Measurements from ENCODE around the gene TTLL11. TPM values are rescaled to one million over a fixed set of nuclear protein-coding genes. Genes with fewer than 3 reads are reported as not detected.
"Not testable (repeated sequence)": the region's sequence is repeated elsewhere in the genome, so short reads cannot be mapped to it uniquely, and the experiment has no call there.

TTLL11 gene
- total RNA-seq, 4 donors from 2014 or later = 3.2 to 11.8 (median 9.0) TPM

- Histone ChIP-seq H3K27ac (no peak overlapping the region), H3K27me3 (no peaks in the 10 kb centered on the region), H3K9me3 (no peaks in the 10 kb centered on the region), H3K4me3 (no peak overlapping the region), H3K4me1 (no peaks in the 10 kb centered on the region), H3K36me3 (no peaks in the 10 kb centered on the region)
- DNase-seq = no peak
- TF ChIP-seq POLR2A (IDR thresholded peaks at IDR 0.05) = no peak
- no peak for TF ChIP-seq CTCF (IDR thresholded peaks at IDR 0.05)
- 50 to 72% methylated on average over 3 to 4 of the region's 5 CpGs for WGBS, 2 donors
- intact Hi-C loops (cut with DNase I) = no loop called here
These were observed 294.2 kb downstream of the TTLL11 start for GRCh38 chr9:121798941-121799340.

- Histone ChIP-seq H3K4me1 (no peaks in the 10 kb centered on the region), H3K9me3 (no peaks in the 10 kb centered on the region), H3K4me3 (no peak overlapping the region), H3K27ac (no peak overlapping the region), H3K27me3 (no peaks in the 10 kb centered on the region), H3K36me3 (no peaks in the 10 kb centered on the region)
- no peak for DNase-seq
- WGBS, 2 donors = 78 to 80% methylated on average over 2 of the region's 2 CpGs
- intact Hi-C loops (cut with DNase I) = no loop called here
- no peak for TF ChIP-seq POLR2A (IDR thresholded peaks at IDR 0.05)
- TF ChIP-seq CTCF (IDR thresholded peaks at IDR 0.05) = no peak
These were observed 296.0 kb downstream of the TTLL11 start for GRCh38 chr9:121797081-121797480.

- intact Hi-C loops (cut with DNase I); H3K27me3 ChIP-seq; H3K9me3 ChIP-seq; H3K4me1 ChIP-seq; H3K4me3 ChIP-seq; H3K36me3 ChIP-seq; H3K27ac ChIP-seq; DNase-seq: not testable (repeated sequence)
- 84 to 85% methylated on average over 6 of the region's 6 CpGs for WGBS, 2 donors
These were observed 298.8 kb downstream of the TTLL11 start for GRCh38 chr9:121794334-121794733.

GRCh38 chr9:121792476-121792875 is 300.6 kb downstream of the TTLL11 start:
- H3K4me3 ChIP-seq; H3K27ac ChIP-seq; intact Hi-C loops (cut with DNase I); H3K9me3 ChIP-seq; H3K36me3 ChIP-seq; H3K27me3 ChIP-seq; DNase-seq; H3K4me1 ChIP-seq: not testable (repeated sequence)
- 72 to 98% methylated on average over 5 to 6 of the region's 10 CpGs for WGBS, 2 donors

GRCh38 chr9:121790841-121791240 is 302.3 kb downstream of the TTLL11 start:
- H3K27me3 ChIP-seq = no peaks in the 10 kb centered on the region
- H3K4me1 ChIP-seq = no peaks in the 10 kb centered on the region
- peaks cover 0 to 5% (median 0%) of the 10 kb centered on the region in 3 donors for H3K36me3 ChIP-seq
- no peaks in the 10 kb centered on the region for H3K9me3 ChIP-seq
- WGBS, 2 donors = 72 to 81% methylated on average over 9 to 12 of the region's 14 CpGs
- no peak for DNase-seq
- no peak for TF ChIP-seq CTCF (IDR thresholded peaks at IDR 0.05)
- no peak for TF ChIP-seq POLR2A (IDR thresholded peaks at IDR 0.05)
- H3K27ac ChIP-seq = no peak overlapping the region
- no peak overlapping the region for H3K4me3 ChIP-seq
- intact Hi-C loops (cut with DNase I) = no loop called here

GRCh38 chr9:121788686-121789366 is 304.3 kb downstream of the TTLL11 start:
- Histone ChIP-seq H3K9me3 (no peaks in the 10 kb centered on the region), H3K27me3 (no peaks in the 10 kb centered on the region), H3K4me1 (no peaks in the 10 kb centered on the region), H3K4me3 (no peak overlapping the region), H3K36me3 (peaks cover 0 to 25% (median 10%) of the 10 kb centered on the region in 3 donors), H3K27ac (no peak overlapping the region)
- intact Hi-C loops (cut with DNase I) = no loop called here
- TF ChIP-seq CTCF (IDR thresholded peaks at IDR 0.05) (no peak), POLR2A (IDR thresholded peaks at IDR 0.05) (no peak)
- 82 to 85% methylated on average over 13 to 15 of the region's 15 CpGs for WGBS, 2 donors
- no peak for DNase-seq
